ENCODE results near the gene SELE. TPM values are rescaled to one million over a fixed set of nuclear protein-coding genes. Genes with fewer than 3 reads are reported as not detected.

SELE gene
- total and polyA plus RNA-seq, 2 of the 4 experiments (the other 2 are of a cell fraction): not detected

GRCh38 chr1:169746550-169746949, 12.7 kb upstream of the SELE start:
- no peaks in the 10 kb centered on the region for H3K9me1 ChIP-seq (ENCODE audit: insufficient read depth, low read length)
- H2BK15ac ChIP-seq (ENCODE audit: low read depth, low read length): no peak overlapping the region
- no peaks in the 10 kb centered on the region for H3K9me3 ChIP-seq (ENCODE audit: control insufficient read depth, insufficient read depth, low read length)
- H2BK5ac ChIP-seq (ENCODE audit: low read depth, low read length, poor library complexity, severe bottlenecking): no peak overlapping the region
- no peak overlapping the region for H2BK20ac ChIP-seq (ENCODE audit: low read depth, low read length)
- no CpG with 5 or more reads among the region's 2 CpGs for WGBS, 2 experiments (ENCODE audit: extremely low coverage in 2 of 2, insufficient read length in 1 of 2)
- H3K4ac ChIP-seq (ENCODE audit: low read depth, low read length): no peak overlapping the region
- H3K4me1 ChIP-seq (ENCODE audit: control insufficient read depth, insufficient read depth, low read length): no peaks in the 10 kb centered on the region
- H3K18ac ChIP-seq (ENCODE audit: low read depth, low read length): no peak overlapping the region
- ChIA-PET POLR2A (ENCODE audit: unreplicated experiment) (no interaction called here), CTCF (interaction anchor here (0.6 kb wide), 1 partner anchor 27 kb away, joined by 4 read pairs; no protein-coding TSS in a partner anchor)
- dilution Hi-C loops (cut with HindIII; ENCODE audit: low sequenced_read_pairs, unreplicated experiment) (no loop called here), in situ Hi-C loops (cut with MboI; ENCODE audit: low sequenced_read_pairs) (no loop called here), intact Hi-C loops (cut with micrococcal nuclease) (no loop called here)
- ATAC-seq (ENCODE audit: low read depth): no peak
- no peak overlapping the region for H3K4me2 ChIP-seq (ENCODE audit: low read depth, low read length)
- DNase-seq: no peak
- no peaks in the 10 kb centered on the region for H3K36me3 ChIP-seq (ENCODE audit: control insufficient read depth, insufficient read depth, low read length)
- H2AK5ac ChIP-seq (ENCODE audit: low read depth, low read length): no peak overlapping the region
- no peak overlapping the region for H4K5ac ChIP-seq (ENCODE audit: low read depth, low read length)
- H3K27ac ChIP-seq (ENCODE audit: insufficient read depth, low read length): no peak overlapping the region
- H4K20me1 ChIP-seq (ENCODE audit: insufficient read depth, low read length): no peaks in the 10 kb centered on the region
- no peaks in the 10 kb centered on the region for H3K79me1 ChIP-seq (ENCODE audit: low read depth in 1 of 2, low read length in 2 of 2)
- no TSS peak for BruUV-seq (replicated peaks)
- H2BK120ac ChIP-seq (ENCODE audit: low read depth, low read length): no peak overlapping the region
- no peak overlapping the region for H4K8ac ChIP-seq (ENCODE audit: low read depth in 2 of 2, low read length in 2 of 2)
- H2AFZ ChIP-seq (replicated peaks; ENCODE audit: low read length, poor library complexity): no peak overlapping the region
- no peak overlapping the region for H3K4me3 ChIP-seq (ENCODE audit: insufficient read depth, low read depth, low read length)
- no peak overlapping the region for H4K91ac ChIP-seq (ENCODE audit: insufficient read depth, low read depth, low read length)
- H2AK9ac ChIP-seq (replicated peaks; ENCODE audit: low read depth, low read length, poor library complexity): no peak overlapping the region
- no peak overlapping the region for H3K56ac ChIP-seq (ENCODE audit: extremely low read depth, insufficient read depth, low read length)
- no peak overlapping the region for H3K23ac ChIP-seq (ENCODE audit: low read depth, low read length)
- no peaks in the 10 kb centered on the region for H3K27me3 ChIP-seq (ENCODE audit: control insufficient read depth, insufficient read depth, low read length)
- no peak overlapping the region for H3K14ac ChIP-seq (replicated peaks; ENCODE audit: low read depth, low read length)
- TF ChIP-seq USF2 (IDR thresholded peaks at IDR 0.05; ENCODE audit: low read depth, low read length) (no peak), RAD21 (IDR thresholded peaks at IDR 0.05; ENCODE audit: low read length) (no peak), SMC3 (IDR thresholded peaks at IDR 0.05; ENCODE audit: low read depth, low read length) (no peak)
- H3K9ac ChIP-seq (ENCODE audit: low read depth, low read length): no peak overlapping the region

All from IMR-90 (cell line).